Transverse colon (tissue), 4 donors: ENCODE measurements around the gene C15orf39. TPM values are rescaled to one million over a fixed set of nuclear protein-coding genes. Genes with fewer than 3 reads are reported as not detected.
"Not testable (repeated sequence)": the region's sequence is repeated elsewhere in the genome, so short reads cannot be mapped to it uniquely, and the experiment has no call there.

Source experiments
- DNase-seq: peaks from one replicate; pipeline ENCODE4 v3.0.0-alpha.2; 2019
- H3K27ac ChIP-seq, 4 donors: fragments of 200-600 bp; sonication (generic); 2 replicates each; pipeline ENCODE4 v1.5.1; 2016 to 2018; ENCODE audit warnings: inconsistent platforms in 4 of 4
- H3K27me3 ChIP-seq: fragments of 200-600 bp; sonication (generic); 2 replicates; pipeline ENCODE4 v1.5.1; 2017; ENCODE audit warnings: inconsistent platforms
- H3K36me3 ChIP-seq, 4 donors: fragments of 200-600 bp; sonication (generic); 2 replicates each; pipeline ENCODE4 v1.5.1; 2017 to 2019; ENCODE audit warnings: inconsistent platforms in 4 of 4
- H3K4me1 ChIP-seq, 4 donors: fragments of 200-600 bp; sonication (generic); 2 replicates each; pipeline ENCODE4 v1.5.1; 2017 to 2020; ENCODE audit warnings: inconsistent platforms in 4 of 4
- H3K4me3 ChIP-seq, 4 donors: fragments of 200-600 bp; sonication (generic); 1 replicate in 1 of 4; 2 replicates in 3 of 4; pipeline versions ENCODE4 v1.5.1 to v1.6.1; 2017 to 2019; ENCODE audit warnings: inconsistent platforms in 4 of 4
- H3K9me3 ChIP-seq, 2 donors: fragments of 200-600 bp; sonication (generic); 2 replicates each; pipeline ENCODE4 v1.5.1; 2017 to 2019; ENCODE audit warnings: inconsistent platforms in 2 of 2
- EP300 ChIP-seq: sonication (generic); formaldehyde crosslinking; IDR thresholded peaks from one replicate; pipeline ENCODE4 v1.6.1; 2017; ENCODE audit warnings: antibody characterized with exemption, low read depth
- POLR2A ChIP-seq: fragments of 450-650 bp; IDR thresholded peaks from one replicate; pipeline ENCODE4 v1.6.1; 2016; ENCODE audit warnings: antibody characterized with exemption, mild to moderate bottlenecking, moderate library complexity
- POLR2AphosphoS5 ChIP-seq, 3 donors: sonication (generic); formaldehyde crosslinking; IDR thresholded peaks; one replicate each; pipeline ENCODE4 v1.6.1; 2016; ENCODE audit warnings: antibody characterized with exemption in 3 of 3
- WGBS, 2 donors: methylation state at CpG; one replicate each; pipeline ENCODE4 v1.1.5; 2018; ENCODE audit warnings: low coverage in 1 of 2; 5-methylcytosine and 5-hydroxymethylcytosine counted together
- in situ Hi-C, 4 donors: fragments of 200-750 bp; cut with MboI; loops; one replicate each; pipeline versions ENCODE4 v1.15.0 to v1.15.1; 2017; ENCODE audit warnings: low sequenced_read_pairs in 3 of 4, low pct_ligation_motif_present in 1 of 4, low pct_unique_long_range_greater_than_20kb in 1 of 4
- intact Hi-C: fragments of 100-400 bp; cut with DNase I; formaldehyde crosslinking; loops from one replicate; pipeline ENCODE4 v1.15.1; 2023; ENCODE audit warnings: low total_unique reads
- total RNA-seq, 4 donors: library from RNA; depleted of rRNA; stranded (reverse); fragments of >200 nt; gene quantifications; one replicate each; pipeline ENCODE4 v1.1.0, GENCODE V29; 2016
- TF ChIP-seq, protein P1 (sequence below), 5 experiments: fragments of 200-600 bp in 3 of 5; fragments of 450-650 bp in 2 of 5; sonication (generic) in 3 of 5; IDR thresholded peaks; 1 replicate in 2 of 5; 2 replicates in 3 of 5; pipeline ENCODE4 v1.5.1; 2016 to 2017; ENCODE audit warnings: antibody characterized with exemption in 5 of 5, inconsistent platforms in 3 of 5, mild to moderate bottlenecking in 2 of 5, moderate library complexity in 1 of 5

The C15orf39 gene
- total RNA-seq, 4 donors from 2014 or later: 20.9 to 27.9 (median 26.7) TPM

DNA sequence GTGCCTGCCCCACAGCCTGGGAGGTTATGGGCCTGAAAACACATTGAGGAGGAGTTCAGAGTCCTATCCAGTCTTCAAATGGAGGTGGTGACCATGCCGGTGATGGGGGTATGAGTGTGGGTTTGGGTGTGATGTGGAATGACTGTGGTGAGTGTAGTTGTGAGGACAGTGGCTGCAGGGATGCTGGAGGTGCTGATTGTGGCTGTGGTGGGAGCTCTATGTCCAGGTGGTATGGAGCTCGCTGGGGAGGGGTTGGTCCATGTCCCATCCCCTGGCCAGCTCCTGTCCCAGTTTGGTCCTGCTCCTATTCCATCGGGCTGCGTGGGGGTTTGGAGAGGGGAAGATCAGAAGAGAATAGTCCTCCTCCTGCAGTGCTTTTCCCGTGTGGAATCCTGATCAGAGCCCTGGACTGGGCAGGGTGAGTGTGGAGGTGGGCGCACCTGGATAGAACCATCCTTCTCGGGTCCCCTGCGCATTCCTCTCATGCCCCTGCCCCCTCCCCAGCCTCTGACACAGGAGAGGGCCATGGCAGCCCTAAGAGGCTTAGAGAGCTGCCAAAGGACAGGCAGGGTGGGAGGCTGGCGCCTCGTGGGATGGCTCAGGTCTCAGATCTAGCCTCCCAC is 33.5 kb downstream of the C15orf39 start:
- WGBS, 2 donors: 86 to 87% methylated on average over 3 to 10 of the region's 10 CpGs
- Histone ChIP-seq H3K36me3 (no peaks in the 10 kb centered on the region), H3K4me1 (no peaks in the 10 kb centered on the region), H3K27ac (no peak overlapping the region), H3K9me3 (no peaks in the 10 kb centered on the region), H3K27me3 (peaks cover 9% of the 10 kb centered on the region), H3K4me3 (no peak overlapping the region)
- DNase-seq: no peak
- no peak for TF ChIP-seq POLR2AphosphoS5 (IDR thresholded peaks at IDR 0.05)
- TF ChIP-seq POLR2A: no peak
- TF ChIP-seq EP300: no peak
- TF ChIP-seq, protein P1, sequence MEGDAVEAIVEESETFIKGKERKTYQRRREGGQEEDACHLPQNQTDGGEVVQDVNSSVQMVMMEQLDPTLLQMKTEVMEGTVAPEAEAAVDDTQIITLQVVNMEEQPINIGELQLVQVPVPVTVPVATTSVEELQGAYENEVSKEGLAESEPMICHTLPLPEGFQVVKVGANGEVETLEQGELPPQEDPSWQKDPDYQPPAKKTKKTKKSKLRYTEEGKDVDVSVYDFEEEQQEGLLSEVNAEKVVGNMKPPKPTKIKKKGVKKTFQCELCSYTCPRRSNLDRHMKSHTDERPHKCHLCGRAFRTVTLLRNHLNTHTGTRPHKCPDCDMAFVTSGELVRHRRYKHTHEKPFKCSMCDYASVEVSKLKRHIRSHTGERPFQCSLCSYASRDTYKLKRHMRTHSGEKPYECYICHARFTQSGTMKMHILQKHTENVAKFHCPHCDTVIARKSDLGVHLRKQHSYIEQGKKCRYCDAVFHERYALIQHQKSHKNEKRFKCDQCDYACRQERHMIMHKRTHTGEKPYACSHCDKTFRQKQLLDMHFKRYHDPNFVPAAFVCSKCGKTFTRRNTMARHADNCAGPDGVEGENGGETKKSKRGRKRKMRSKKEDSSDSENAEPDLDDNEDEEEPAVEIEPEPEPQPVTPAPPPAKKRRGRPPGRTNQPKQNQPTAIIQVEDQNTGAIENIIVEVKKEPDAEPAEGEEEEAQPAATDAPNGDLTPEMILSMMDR (IDR thresholded peaks at IDR 0.05): no peak
- in situ Hi-C loops (no loop called here), intact Hi-C loops (no loop called here)

DNA sequence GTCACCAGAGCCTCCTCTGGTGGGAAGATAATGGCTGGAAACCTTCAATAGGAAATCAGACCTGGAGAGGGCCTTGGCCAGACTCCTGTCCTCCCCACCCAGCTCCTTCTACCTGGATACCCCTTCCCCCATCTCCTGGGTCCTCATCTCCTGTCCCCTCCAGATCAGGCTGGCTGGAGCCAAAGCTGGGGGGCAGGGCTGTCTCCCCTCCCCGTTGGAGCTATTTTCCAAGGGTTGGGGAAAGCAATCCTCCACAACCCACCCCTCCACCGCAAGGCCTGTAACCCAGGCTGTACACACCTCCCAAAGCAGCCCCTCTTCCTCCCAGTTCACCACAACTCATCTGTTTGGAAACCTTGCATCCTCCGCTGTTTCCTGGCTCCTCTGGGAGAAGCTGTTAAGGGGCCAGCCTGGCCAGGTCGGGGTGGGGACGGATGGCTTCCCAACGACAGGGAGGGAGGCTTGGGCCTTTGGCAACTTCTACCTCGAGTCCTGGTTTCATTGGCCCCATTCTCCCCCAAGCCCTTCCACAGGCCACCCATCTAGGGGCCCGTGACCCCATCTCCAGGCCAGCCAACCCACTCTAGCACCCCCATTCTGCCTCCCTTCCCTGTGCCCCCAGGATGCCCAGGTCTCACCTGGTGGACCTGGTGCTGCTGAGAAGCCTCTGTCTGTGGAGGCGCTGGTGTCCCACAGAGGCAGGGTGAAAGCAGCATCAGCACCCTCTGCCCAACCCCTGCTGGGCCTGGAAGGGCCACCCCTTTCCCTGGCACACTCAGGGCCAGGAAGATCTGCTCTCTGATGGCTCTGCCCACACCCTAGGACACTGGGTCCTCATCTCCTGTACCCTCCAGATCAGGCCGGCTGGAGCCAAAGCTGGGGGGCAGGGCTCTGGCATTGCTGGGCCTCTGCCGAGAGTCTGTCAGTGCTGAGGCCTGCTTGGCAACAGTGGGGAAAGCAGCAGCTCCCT is 34.4 kb downstream of the C15orf39 start:
- 20 to 81% methylated on average over 1 to 11 of the region's 11 CpGs for WGBS, 2 donors
- TF ChIP-seq POLR2AphosphoS5 (IDR thresholded peaks at IDR 0.05) (no peak), EP300 (no peak), POLR2A (no peak)
- TF ChIP-seq, protein P1 (IDR thresholded peaks at IDR 0.05): no peak
- DNase-seq: no peak
- in situ Hi-C loops: no loop called here
- Histone ChIP-seq H3K9me3 (no peaks in the 10 kb centered on the region), H3K27ac (no peak overlapping the region), H3K27me3 (peaks cover 9% of the 10 kb centered on the region), H3K4me1 (no peaks in the 10 kb centered on the region), H3K4me3 (no peak overlapping the region), H3K36me3 (no peaks in the 10 kb centered on the region)
- intact Hi-C loops: no loop called here

- 77% methylated on average over 11 of the region's 11 CpGs; no CpG with 5 or more reads in 1 of the 2 donors for WGBS, 2 donors
- TF ChIP-seq, protein P1 (IDR thresholded peaks at IDR 0.05): no peak
- no peak for TF ChIP-seq EP300
- no peak for TF ChIP-seq POLR2AphosphoS5 (IDR thresholded peaks at IDR 0.05)
- intact Hi-C loops (no loop called here), in situ Hi-C loops (no loop called here)
- H3K27ac ChIP-seq: no peak overlapping the region
- no peaks in the 10 kb centered on the region for H3K36me3 ChIP-seq
- no peaks in the 10 kb centered on the region for H3K9me3 ChIP-seq
- peaks cover 9% of the 10 kb centered on the region for H3K27me3 ChIP-seq
- H3K4me1 ChIP-seq: no peaks in the 10 kb centered on the region
- no peak overlapping the region for H3K4me3 ChIP-seq
- DNase-seq: no peak
Observed at GRCh38 chr15:75237316-75237982, 35.8 kb downstream of the C15orf39 start.

DNA sequence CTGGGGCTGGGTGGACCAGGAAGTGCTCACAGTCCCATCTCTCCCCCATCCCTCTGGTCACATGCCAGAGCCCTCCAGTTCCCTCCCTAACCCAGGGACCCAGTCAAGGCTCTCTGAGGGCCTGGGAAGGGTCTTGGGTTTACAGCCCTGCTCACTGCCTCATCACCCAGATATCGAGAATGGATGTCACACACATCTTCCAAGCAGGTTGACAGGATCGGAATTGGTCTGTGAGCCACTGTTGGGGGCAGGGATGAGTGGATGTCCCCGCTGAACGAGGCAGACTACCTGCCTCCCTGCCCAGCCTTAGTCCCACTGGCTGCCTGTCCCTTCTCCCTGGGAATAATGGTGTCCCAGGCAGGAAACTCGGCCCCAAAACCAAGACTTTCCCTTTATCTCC is 36.5 kb downstream of the C15orf39 start:
- Histone ChIP-seq H3K9me3 (no peaks in the 10 kb centered on the region), H3K36me3 (no peaks in the 10 kb centered on the region), H3K27ac (no peak overlapping the region), H3K27me3 (peaks cover 9% of the 10 kb centered on the region), H3K4me1 (no peaks in the 10 kb centered on the region), H3K4me3 (no peak overlapping the region)
- TF ChIP-seq POLR2A (no peak), EP300 (no peak), POLR2AphosphoS5 (IDR thresholded peaks at IDR 0.05) (no peak)
- TF ChIP-seq, protein P1 (IDR thresholded peaks at IDR 0.05): no peak
- no peak for DNase-seq
- in situ Hi-C loops: no loop called here
- 40 to 74% methylated on average over 1 to 5 of the region's 5 CpGs for WGBS, 2 donors
- intact Hi-C loops: no loop called here

DNA sequence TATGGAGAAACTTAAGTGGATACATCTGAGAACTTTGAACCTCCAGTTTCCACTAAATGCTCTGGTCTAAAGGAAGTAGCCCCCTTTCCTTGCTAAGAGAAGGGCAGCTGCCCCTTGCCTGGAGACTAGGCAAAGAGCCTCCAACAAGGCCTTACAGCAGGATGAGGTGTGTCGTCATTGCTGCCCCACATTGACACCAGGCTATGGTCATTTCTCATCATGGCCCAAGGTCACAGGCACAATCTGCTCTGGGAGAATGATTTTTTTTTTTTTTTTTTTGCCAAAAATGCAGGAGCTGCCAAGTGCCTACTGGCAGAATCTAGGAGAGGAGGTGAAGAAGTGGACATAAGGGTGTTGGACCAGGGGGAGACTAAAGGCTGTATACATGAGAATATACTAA is 44.1 kb downstream of the C15orf39 start:
- H3K27ac ChIP-seq, in situ Hi-C loops, intact Hi-C loops, H3K9me3 ChIP-seq, H3K4me1 ChIP-seq, H3K36me3 ChIP-seq, DNase-seq, H3K4me3 ChIP-seq: not testable (repeated sequence)
- 78% methylated on average over 1 of the region's 1 CpG; no CpG with 5 or more reads in 1 of the 2 donors for WGBS, 2 donors
- H3K27me3 ChIP-seq: peaks cover 25% of the 10 kb centered on the region

DNA sequence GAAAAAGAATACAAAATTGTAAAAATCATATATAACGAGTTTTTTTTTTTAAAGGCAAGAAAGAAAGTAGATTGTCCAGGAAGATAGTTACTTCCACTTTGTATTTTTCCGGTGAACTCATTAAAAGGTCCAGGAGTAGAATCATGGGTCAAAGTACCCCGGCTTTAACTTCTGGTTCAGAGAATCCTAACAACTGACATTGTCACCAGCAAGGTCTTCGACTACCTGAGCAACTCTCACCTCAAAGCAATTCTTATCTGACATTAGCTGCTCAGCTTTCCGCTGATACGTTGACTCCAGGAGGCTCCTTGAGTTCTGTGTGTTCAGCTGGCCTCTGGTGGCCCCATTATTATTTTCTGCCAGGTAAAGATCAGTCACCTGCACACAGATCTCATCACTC is 47.3 kb downstream of the C15orf39 start:
- intact Hi-C loops, H3K9me3 ChIP-seq, H3K4me1 ChIP-seq, H3K36me3 ChIP-seq, in situ Hi-C loops, H3K27ac ChIP-seq, DNase-seq, H3K4me3 ChIP-seq: not testable (repeated sequence)
- WGBS, 2 donors: 52 to 73% methylated on average over 4 to 6 of the region's 6 CpGs
- H3K27me3 ChIP-seq: peaks cover 30% of the 10 kb centered on the region
